GM21717 (cell line): ENCODE results near the gene RAB3GAP1.

Experiments used
- ATAC-seq: cut with Tn5 transposase; IDR thresholded peaks from one replicate; pipeline ENCODE4 v1.9.1; 2021; ENCODE audit warnings: mild to moderate bottlenecking, moderate library complexity; ENCODE audit not compliant: unreplicated experiment

The RAB3GAP1 gene

GRCh38 chr2:135162377-135162776, 110.3 kb downstream of the RAB3GAP1 start:
- no peak for ATAC-seq

DNA sequence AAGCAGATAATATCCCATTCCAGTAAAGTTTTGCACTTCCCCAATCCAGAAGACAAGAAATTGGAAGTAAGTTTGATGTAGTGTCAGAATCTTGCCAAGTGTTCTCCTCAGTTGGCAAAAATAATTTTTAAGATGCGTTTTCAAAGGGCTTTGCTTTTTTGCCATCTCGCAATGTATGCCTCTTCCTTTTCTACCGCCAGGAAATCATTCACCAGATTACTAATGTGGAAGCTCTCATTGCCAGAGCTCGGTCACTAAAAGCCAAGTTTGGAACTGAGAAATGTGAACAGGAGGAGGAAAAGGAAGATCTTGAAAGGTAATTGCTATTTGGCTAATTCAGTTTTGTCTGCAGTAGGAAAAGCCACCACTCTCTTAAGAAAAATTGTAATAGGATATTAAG, 110.7 kb downstream of the RAB3GAP1 start:
- ATAC-seq, result no peak

DNA sequence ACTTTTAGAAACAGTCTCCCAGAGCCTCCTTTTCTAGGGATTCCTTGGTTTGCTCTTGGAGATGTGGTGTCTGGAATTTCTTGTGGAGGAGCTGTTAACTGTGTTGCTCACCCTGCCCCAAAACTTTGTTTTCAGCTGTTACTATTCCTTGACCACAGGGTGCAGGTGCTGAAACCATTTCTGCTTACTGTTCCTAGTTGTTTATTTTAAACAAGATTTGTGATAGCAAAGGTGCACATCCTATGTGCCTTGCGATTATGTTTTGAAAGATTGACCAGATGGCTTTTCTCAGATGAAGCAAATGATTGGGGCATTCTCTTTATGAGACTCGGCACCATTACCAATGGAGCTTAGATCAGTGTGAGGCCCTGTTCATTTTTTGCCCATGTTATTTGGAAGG, 111.2 kb downstream of the RAB3GAP1 start:
- no peak for ATAC-seq

- ATAC-seq, result no peak
These were observed 111.8 kb downstream of the RAB3GAP1 start for GRCh38 chr2:135163901-135164300.

DNA sequence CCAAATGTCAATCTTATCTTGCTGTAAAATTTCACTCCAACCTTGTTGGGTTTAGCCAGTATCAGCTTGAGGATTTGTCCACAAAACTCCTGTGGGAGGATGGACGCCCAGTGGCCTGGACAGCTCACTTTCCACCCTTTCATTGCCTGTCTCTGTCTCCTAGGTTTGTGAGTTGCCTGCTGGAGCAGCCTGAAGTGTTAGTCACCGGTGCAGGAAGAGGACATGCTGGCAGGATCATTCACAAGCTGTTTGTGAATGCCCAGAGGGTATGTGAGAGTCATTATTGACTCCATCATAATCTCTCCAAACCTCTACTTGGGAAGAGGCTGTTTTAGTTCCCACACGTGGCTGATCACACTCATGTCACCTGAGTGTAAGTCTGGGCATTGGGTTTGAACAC, 112.3 kb downstream of the RAB3GAP1 start:
- ATAC-seq, result no peak

DNA sequence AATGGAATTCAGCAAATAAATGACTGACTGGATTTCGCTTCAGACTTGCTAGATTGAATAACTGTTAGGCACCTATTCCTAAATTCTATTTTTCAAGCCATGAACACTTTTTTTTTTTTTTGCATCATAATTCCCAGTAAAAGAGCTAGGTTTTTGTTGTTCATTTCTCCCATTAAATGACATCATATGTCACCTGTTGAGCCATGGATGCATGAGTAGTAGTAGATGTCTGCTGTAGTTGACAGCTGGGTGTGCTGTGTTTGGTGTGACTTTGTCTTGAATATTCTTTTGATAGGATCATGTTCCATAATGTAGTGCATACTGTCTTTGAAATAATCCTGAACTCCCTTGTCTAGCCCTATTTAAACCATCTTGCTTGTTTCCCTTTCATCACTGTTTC, 115.2 kb downstream of the RAB3GAP1 start:
- ATAC-seq, result no peak

GRCh38 chr2:135168204-135168856, 116.2 kb downstream of the RAB3GAP1 start:
- ATAC-seq, result no peak

DNA sequence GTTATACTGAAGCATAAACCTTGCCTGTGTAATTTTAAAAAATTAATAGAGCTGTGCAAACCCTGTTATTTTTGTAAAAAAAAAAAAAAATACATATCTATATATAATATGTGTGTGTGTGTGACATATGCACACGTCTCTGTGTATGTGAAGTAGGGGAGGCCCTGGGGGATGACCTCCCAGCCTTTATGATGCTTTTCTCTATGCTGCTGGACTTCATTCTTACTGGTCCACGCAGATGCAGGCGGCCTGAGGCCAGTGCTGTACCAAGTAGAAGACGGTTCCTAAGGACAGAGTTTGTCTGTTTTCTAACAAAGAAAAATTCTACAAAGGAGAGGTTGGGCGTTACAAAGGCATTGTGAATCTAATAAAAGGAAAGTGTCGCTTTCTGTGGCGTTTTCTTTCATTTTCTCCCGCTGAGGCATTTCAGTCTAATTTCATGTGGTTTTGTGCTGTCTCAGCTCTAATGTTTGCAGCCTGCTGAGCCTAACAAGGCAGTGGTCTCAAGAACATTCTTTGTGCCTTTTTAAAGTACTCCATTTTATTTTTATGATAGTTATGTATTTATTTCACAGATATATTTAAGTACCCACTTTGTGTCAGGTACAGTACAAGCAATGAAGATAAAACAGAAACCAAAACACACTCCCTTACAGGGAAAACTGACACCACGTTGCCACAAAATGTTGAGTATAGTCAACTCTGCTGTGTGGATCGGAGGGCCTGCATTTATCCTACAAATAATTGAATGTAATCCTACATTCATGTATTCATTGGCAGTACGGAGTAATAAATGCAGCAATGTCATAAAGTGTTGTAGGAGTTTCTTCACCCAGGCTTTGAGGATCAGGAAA, 118.0 kb downstream of the RAB3GAP1 start:
- no peak for ATAC-seq

DNA sequence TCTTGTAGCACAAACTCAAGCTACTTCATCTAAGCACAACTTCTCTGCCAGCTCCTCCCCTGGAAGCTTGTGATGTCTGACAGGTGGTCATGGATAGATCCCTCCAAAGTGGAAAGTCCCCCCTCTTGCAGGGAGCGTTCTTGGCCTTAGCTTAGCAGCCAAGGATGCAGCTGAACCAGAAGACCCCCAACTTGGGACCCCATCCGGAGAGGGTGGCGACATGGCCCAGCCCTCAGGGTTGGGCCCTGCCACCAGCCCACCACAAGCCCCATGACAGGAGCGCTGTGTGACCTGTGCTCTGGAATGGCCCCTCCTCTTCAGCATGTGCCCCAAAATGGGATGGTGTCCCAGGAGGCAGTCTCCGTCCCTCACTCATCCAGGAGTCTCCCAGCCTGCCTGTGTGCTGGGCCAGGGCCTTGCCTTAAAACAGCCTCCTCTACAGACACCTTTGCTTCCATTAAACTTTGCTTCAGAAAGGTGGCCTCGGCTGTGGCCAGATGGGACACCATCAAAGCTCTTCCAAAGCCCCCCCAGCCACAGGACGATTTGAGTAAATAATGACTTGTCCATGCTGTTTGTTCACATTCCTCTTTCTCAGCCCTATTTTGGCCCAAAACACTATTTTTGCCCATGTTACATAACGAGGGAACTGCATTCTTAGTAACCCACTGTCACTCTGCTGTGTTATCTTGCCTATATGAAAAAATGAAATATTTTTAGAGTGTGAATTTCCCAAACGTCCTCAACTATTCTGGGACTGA, 122.1 kb downstream of the RAB3GAP1 start:
- ATAC-seq, result no peak

DNA sequence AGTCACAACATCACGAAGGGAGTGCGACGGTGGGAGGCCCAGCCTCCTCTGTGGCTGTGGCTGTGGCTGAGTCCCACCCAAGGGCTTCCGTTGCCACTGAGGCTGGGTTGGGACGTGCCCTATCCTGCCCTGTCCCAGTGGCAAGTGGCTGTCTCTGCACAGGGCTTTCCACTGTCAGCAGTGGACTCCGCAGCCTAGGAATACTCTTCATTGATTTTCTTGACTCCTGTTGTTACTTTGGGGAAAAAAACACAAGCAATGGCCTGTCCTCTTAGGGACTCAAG, 122.7 kb downstream of the RAB3GAP1 start:
- no peak for ATAC-seq

DNA sequence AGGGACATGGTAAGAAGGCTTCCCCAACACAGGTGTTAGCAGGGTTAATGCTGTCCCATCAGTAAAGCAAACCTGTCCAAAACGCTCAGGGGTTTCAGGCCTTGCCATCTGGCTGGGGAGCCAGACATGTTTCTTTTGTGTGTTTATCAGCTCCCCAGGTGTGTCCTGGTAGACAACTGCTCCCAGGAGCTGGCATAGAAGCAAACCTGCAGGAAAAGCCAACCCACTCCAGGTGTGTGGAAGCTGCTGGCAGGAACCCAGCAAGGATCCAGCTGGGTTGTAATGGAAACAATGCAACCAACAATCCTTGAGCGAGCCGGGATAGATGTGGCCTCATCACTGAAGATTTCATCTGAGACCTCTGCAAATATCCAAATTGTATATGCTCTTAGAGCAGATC, 123.1 kb downstream of the RAB3GAP1 start:
- ATAC-seq, result no peak

- ATAC-seq, result no peak
These were observed 127.6 kb downstream of the RAB3GAP1 start for GRCh38 chr2:135179689-135180088.

DNA sequence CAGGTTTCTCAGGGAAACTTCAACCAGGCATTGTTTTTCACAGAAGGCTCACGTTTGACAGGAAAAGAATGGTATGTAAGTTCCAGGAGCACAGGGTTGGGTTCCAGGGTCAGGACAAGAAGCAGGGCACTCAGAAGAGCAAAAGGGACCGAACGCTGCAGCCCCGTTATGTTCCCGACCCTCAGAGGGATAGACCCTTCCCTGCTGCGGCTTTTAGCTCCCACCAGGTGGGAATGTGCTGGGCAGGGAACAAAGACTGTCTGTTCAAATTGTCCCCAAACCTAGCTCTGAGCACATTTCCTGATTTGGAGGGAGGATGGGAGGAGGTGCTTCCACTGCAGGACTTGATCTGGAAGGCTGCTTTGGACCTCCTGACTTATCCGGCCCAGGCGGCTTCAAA, 130.1 kb downstream of the RAB3GAP1 start:
- ATAC-seq, result no peak

- no peak for ATAC-seq
These were observed 130.5 kb downstream of the RAB3GAP1 start for GRCh38 chr2:135182601-135183000.

DNA sequence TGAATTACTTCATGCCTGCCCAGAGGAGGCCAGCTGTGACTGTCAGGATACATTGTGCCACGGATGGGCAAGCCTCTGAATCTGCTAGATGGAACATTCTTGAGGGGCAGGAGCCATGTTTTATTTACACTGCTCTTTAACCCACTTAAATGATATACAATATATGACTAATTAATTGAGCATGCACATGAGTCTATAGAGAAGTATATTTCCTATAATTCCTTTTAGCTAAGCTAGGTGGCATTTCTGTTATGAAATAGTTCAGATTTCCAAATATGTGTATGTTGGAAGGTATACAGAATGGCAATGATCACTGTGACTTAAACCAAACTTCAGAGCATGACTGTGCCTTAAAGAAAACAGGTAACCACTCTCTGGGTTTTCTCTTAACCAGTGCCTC, 131.7 kb downstream of the RAB3GAP1 start:
- no peak for ATAC-seq

DNA sequence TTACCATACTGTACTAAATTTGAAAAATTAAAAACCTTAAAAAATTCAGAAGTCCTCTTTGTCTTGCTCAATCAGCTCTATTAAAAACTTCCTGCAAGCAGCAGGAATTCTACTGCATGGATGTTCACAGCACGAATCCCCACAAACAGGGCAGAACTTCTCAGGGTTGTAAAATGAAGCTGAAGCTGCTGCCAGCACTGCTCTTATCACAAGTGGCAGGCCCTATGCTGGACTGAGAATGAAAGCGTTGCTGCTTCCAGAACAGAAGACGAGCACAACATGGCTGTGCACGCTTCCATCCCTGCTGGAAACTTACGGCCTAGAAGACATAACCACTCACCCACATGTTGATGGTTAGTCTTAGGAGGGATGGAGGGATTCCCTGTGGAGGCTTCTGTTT, 134.0 kb downstream of the RAB3GAP1 start:
- ATAC-seq, result no peak

DNA sequence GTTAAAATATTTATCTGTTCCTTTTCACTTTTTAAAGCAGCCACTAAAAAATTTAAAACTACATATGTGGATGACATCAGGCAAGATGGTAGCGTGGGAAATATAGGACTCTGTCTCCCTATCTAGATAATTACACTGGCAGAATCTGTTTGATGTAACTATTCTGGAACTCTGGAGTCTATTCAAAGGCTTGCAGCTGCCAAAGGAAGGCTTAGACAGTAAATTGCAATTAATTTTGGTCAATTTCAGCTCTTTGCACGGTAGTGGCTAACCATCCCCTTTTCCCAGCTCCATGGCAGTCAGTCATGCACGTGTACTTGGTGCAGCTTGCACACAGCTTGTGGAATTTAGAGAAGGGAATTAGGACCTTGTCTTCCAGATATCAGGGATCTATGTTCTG, 135.2 kb downstream of the RAB3GAP1 start:
- ATAC-seq, result no peak

DNA sequence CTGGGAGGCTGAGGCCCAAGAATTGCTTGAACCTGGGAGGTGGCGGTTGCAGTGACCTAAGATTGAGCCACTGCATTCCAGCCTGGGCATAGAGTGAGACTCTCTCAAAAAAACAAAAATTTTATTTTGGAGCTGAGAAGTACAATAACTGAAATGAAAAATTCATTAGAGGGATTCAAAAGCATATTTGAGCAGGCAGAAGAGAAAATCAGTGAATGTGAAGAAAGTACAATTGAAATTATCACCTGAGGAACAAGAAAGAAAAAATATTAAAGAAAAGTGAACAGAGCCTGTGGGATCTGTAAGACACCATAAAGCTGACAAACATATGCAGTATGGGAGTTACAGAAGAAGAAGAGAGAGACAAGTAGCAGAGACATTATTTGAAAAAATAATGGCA, 137.1 kb downstream of the RAB3GAP1 start:
- no peak for ATAC-seq

GRCh38 chr2:135190799-135191198, 138.7 kb downstream of the RAB3GAP1 start:
- no peak for ATAC-seq

DNA sequence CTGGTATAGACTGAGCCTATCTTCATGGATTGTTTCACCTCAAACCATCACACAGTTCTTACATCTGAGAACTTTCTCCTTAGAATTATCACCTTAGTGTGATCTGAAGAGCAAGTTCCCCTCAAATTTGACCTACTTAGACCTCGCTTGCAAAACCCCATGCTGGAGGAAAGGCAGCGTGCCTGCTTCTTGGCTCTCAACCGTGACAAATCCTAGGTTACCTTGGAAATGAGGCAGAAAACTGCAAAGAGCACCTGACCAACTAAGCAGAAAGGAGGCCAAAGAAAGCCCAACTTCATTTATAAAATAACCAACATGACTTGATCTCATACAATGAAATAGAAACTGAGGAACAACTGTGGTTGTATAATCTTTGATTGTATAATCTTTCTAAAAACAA, 146.4 kb downstream of the RAB3GAP1 start:
- ATAC-seq, result no peak

DNA sequence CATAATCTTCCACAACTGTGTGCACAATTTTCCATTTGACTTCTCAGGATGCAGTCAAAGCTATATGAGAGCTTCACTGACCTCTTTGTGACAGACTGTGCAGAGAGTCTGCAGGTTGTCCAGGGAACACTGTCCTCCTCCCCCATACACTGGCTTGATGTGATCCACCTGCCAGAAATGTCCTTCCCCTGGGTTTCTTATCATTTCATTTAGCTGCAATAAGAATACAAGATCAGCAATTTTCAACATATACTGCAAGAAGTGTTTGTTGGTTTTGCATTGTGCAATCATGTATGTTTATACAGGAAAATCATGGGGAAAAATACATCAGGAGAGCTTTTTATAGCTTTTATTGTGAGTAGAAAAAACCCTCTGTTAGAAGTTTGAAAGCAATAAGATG, 150.7 kb downstream of the RAB3GAP1 start:
- ATAC-seq, result no peak

DNA sequence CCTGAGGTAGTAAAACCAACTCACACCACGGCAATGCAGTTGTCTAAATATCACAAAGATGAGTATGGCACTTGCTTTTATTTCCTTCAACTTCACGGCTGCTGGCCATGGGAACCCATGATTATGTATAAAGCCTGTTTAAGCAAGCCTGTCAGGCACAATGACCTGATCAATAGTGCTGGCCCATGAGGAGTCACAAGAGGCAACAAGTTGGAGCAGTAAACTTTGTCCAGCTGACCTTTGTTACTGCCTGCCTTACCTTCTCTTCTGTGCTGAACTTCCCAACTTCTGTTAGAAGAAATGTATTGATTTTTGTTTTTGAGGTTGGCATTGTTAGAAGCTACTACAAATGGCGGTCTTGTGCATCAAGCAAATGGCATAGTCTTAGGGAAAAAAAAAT, 151.9 kb downstream of the RAB3GAP1 start:
- no peak for ATAC-seq
